Measurements from ENCODE around the gene ATP6V1C2.

- TF ChIP-seq CTCF (IDR thresholded peaks at IDR 0.05; ENCODE audit: low read depth, low read length) = peak; percentile 97
- TF ChIP-seq EZH2phosphoT487 (IDR thresholded peaks at IDR 0.05; ENCODE audit: low read depth) = no peak
Measured at GRCh38 chr2:10832203-10832936, 110.9 kb downstream of the ATP6V1C2 start.

Measured in OCI-LY3 (cell line).